ENCODE data around the gene TTC7B. TPM values are rescaled to one million over a fixed set of nuclear protein-coding genes. Genes with fewer than 3 reads are reported as not detected.

Gene TTC7B
- total RNA-seq, 1 donor from 2014 or later: 46.6 TPM

DNA sequence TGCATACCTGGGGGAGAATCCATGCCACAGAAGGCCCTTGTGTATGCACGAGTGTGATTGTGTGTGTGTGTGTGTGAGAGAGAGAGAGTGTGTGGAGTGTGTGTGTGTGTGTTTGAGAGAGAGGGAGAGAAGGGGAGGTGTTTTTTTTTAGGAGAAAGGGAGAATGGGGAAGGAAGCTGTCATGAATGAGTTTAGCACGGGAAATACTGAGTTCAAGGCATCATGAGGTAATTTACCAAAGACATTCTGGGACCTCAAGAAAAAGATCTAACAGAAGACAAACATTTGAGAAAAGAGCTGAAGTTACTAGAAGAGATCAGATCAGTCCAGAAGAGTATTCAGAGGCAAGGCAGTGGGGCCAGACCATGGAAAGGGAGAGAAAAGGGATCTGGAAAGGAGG, 157.1 kb downstream of the TTC7B start:
- peak overlapping the region; percentile 22 for H3K27ac Mint-ChIP-seq

DNA sequence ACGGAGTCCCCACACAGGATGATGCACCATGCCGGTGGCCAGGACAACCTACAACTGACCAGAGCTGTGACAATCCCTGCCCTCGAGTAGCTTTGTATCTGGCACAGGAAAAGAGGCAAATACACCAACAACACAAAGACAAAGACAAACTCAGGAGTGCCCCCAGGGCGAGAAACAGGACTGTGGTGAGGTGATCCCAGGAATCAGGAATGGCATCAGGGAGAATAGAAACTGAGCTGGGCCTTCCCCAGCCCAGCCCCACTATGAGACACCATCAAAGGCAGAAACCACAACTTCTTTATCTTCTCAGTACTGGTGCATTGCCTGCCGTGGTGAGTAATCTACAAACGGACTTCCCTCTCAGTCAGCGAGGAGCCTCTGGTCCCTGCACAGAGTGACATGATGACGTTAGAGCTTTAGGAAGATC, 157.7 kb downstream of the TTC7B start:
- TF ChIP-seq, protein P1, sequence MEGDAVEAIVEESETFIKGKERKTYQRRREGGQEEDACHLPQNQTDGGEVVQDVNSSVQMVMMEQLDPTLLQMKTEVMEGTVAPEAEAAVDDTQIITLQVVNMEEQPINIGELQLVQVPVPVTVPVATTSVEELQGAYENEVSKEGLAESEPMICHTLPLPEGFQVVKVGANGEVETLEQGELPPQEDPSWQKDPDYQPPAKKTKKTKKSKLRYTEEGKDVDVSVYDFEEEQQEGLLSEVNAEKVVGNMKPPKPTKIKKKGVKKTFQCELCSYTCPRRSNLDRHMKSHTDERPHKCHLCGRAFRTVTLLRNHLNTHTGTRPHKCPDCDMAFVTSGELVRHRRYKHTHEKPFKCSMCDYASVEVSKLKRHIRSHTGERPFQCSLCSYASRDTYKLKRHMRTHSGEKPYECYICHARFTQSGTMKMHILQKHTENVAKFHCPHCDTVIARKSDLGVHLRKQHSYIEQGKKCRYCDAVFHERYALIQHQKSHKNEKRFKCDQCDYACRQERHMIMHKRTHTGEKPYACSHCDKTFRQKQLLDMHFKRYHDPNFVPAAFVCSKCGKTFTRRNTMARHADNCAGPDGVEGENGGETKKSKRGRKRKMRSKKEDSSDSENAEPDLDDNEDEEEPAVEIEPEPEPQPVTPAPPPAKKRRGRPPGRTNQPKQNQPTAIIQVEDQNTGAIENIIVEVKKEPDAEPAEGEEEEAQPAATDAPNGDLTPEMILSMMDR (IDR thresholded peaks at IDR 0.05; ENCODE audit: unreplicated experiment): no peak
- Mint-ChIP-seq H3K27me3 (no peaks in the 10 kb centered on the region), H3K9me3 (ENCODE audit: low read depth) (no peaks in the 10 kb centered on the region), H3K4me3 (ENCODE audit: low read depth) (no peak overlapping the region), H3K27ac (no peak overlapping the region), H3K36me3 (ENCODE audit: insufficient read depth) (peaks cover 4% of the 10 kb centered on the region), H3K4me1 (ENCODE audit: low read depth) (no peaks in the 10 kb centered on the region)
- no peak for DNase-seq (ENCODE audit: low spot score, unreplicated experiment)

More for the DNA sequence above, 157.1 kb downstream of the TTC7B start:
- TF ChIP-seq, protein P1 (IDR thresholded peaks at IDR 0.05; ENCODE audit: unreplicated experiment): no peak
- Mint-ChIP-seq H3K9me3 (ENCODE audit: low read depth) (no peaks in the 10 kb centered on the region), H3K4me3 (ENCODE audit: low read depth) (no peak overlapping the region), H3K27me3 (no peaks in the 10 kb centered on the region), H3K36me3 (ENCODE audit: insufficient read depth) (peaks cover 4% of the 10 kb centered on the region), H3K4me1 (ENCODE audit: low read depth) (no peaks in the 10 kb centered on the region)
- DNase-seq (ENCODE audit: low spot score, unreplicated experiment): no peak

DNA sequence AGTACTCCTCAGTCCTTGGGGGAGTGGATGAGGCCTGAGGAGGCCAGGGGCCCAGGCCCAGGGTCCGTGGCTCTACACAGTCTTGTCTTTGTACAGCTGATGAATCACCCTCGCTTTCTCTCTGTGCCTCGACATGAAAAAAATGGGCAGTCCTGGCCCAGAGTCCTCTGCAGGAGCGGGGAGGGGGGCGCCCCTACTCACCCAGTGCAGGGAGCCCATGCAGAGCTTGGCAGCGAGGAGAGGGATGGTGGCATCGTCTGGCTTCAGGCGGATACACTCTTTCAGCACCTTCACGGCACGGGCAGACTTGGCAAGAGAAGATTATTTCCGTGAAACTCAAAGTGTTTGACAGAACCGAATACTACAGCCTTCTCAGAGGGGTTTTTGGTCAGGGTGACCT, 159.3 kb downstream of the TTC7B start:
- TF ChIP-seq, protein P1 (IDR thresholded peaks at IDR 0.05; ENCODE audit: unreplicated experiment): no peak
- Mint-ChIP-seq H3K4me3 (ENCODE audit: low read depth) (no peak overlapping the region), H3K27ac (no peak overlapping the region)

DNA sequence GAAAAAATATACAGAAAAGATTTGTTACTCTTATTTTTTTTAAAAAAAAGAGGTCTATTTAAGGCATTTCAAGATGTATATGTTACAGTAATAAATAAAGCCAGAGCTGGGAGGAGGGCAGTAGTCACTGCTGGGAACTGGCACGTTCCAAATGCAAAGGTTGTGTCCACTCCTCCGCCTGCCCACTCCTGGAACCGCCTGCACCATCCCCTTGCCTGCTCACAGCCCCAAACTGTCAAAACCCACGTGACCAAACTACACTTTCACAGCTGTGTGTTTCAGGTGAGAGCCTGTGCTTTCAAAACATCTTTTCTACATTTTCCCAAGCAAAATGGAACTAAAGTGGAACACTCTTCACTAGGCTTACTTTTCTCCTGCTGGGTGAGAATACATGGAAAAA, 160.4 kb downstream of the TTC7B start:
- Mint-ChIP-seq H3K27ac (no peak overlapping the region), H3K27me3 (no peaks in the 10 kb centered on the region), H3K4me3 (ENCODE audit: low read depth) (no peak overlapping the region), H3K4me1 (ENCODE audit: low read depth) (no peaks in the 10 kb centered on the region), H3K9me3 (ENCODE audit: low read depth) (no peaks in the 10 kb centered on the region), H3K36me3 (ENCODE audit: insufficient read depth) (peaks cover 4% of the 10 kb centered on the region)
- DNase-seq (ENCODE audit: low spot score, unreplicated experiment): no peak
- TF ChIP-seq, protein P1 (IDR thresholded peaks at IDR 0.05; ENCODE audit: unreplicated experiment): no peak

More for the DNA sequence above, 159.3 kb downstream of the TTC7B start:
- Mint-ChIP-seq H3K4me1 (ENCODE audit: low read depth) (no peaks in the 10 kb centered on the region), H3K9me3 (ENCODE audit: low read depth) (no peaks in the 10 kb centered on the region), H3K27me3 (no peaks in the 10 kb centered on the region), H3K36me3 (ENCODE audit: insufficient read depth) (peaks cover 4% of the 10 kb centered on the region)
- no peak for DNase-seq (ENCODE audit: low spot score, unreplicated experiment)

DNA sequence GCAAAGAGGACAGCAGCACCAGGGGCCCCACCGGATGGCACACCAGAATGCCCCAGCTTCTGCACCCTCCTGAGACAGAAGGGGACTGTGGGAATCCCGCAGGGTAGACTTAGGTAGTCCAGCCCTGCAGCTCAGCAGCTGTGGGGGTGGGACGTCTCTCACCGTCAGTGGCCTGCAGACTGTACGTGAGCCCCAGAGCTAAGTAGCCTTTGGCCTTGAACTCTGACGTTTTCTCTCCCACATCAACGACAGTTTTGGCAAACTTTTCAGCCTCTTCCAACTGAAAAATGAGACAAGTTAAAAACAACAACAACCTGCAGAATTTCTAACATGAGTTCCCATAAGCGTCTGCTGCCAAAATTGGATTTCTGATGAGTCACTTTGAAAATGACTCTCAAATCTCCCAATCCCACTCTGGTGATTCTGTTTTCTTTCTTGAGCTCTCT, 161.4 kb downstream of the TTC7B start:
- H3K4me3 Mint-ChIP-seq (ENCODE audit: low read depth): no peak overlapping the region
- peaks cover 4% of the 10 kb centered on the region for H3K36me3 Mint-ChIP-seq (ENCODE audit: insufficient read depth)
- TF ChIP-seq, protein P1 (IDR thresholded peaks at IDR 0.05; ENCODE audit: unreplicated experiment): no peak
- H3K9me3 Mint-ChIP-seq (ENCODE audit: low read depth): no peaks in the 10 kb centered on the region
- H3K27me3 Mint-ChIP-seq: no peaks in the 10 kb centered on the region
- no peak for DNase-seq (ENCODE audit: low spot score, unreplicated experiment)
- H3K27ac Mint-ChIP-seq: no peak overlapping the region
- H3K4me1 Mint-ChIP-seq (ENCODE audit: low read depth): no peaks in the 10 kb centered on the region
